Testis (tissue), 2 donors: ENCODE results near the gene MYO18A.

Source experiments
- CTCF ChIP-seq, 3 experiments: fragments of 450-650 bp in 2 of 3; fragments of 200-600 bp in 1 of 3; sonication (generic) in 1 of 3; IDR thresholded peaks; one replicate each; pipeline ENCODE4 v1.5.1; 2016 to 2019; ENCODE audit warnings: antibody characterized with exemption in 3 of 3, mild to moderate bottlenecking in 2 of 3, moderate library complexity in 1 of 3
- POLR2A ChIP-seq: fragments of 450-650 bp; IDR thresholded peaks from one replicate; pipeline ENCODE4 v1.6.1; 2017; ENCODE audit warnings: antibody characterized with exemption, mild to moderate bottlenecking, moderate library complexity

- TF ChIP-seq CTCF (IDR thresholded peaks at IDR 0.05) (no peak), POLR2A (no peak)
Measured at GRCh38 chr17:29093090-29093871, 86.9 kb downstream of the MYO18A start.
